Keratinocyte (primary cell): ENCODE results near the gene MAGI2. TPM values are rescaled to one million over a fixed set of nuclear protein-coding genes. Genes with fewer than 3 reads are reported as not detected.

Source experiments
- DNase-seq: peaks from one replicate; pipeline ENCODE4 v3.0.0-alpha.2; 2011; ENCODE audit warnings: low read depth, missing footprints, low spot score
- FAIRE-seq: peaks from 2 replicates; lab custom pipeline; 2011; peaks lifted over from hg19 to GRCh38; lab: Jason Lieb, UNC
- H2AFZ ChIP-seq: 2 replicates; pipeline ENCODE4 v1.6.0; 2012; ENCODE audit warnings: low read length, control low read depth, inconsistent platforms; ENCODE audit not compliant: control insufficient read depth
- H3K27ac ChIP-seq: 2 replicates; pipeline ENCODE4 v1.5.1; 2011; ENCODE audit warnings: low read length; ENCODE audit not compliant: control insufficient read depth, insufficient read depth
- H3K27me3 ChIP-seq: 3 replicates; pipeline ENCODE4 v1.6.0; 2011; ENCODE audit warnings: low read length; ENCODE audit not compliant: control insufficient read depth, insufficient read depth; ENCODE audit errors: extremely low read depth
- H3K36me3 ChIP-seq, 2 experiments: 2 replicates in 1 of 2; 3 replicates in 1 of 2; pipeline ENCODE4 v1.5.1; 2011; ENCODE audit warnings: low read length in 2 of 2, mild to moderate bottlenecking in 1 of 2; ENCODE audit not compliant: control insufficient read depth in 2 of 2, insufficient read depth in 2 of 2; ENCODE audit errors: extremely low read depth in 1 of 2
- H3K4me1 ChIP-seq: 3 replicates; pipeline ENCODE4 v1.5.1; 2011; ENCODE audit warnings: low read length; ENCODE audit not compliant: control insufficient read depth, insufficient read depth; ENCODE audit errors: extremely low read depth
- H3K4me2 ChIP-seq: 3 replicates; pipeline ENCODE4 v1.6.0; 2011; ENCODE audit warnings: low read depth, low read length; ENCODE audit not compliant: control insufficient read depth, insufficient read depth; ENCODE audit errors: extremely low read depth
- H3K4me3 ChIP-seq, 3 experiments: fragments of 200-600 bp in 1 of 3; sonication (generic) in 1 of 3; 2 replicates in 2 of 3; 3 replicates in 1 of 3; pipeline ENCODE4 v1.5.1; 2011 to 2016; ENCODE audit warnings: low read length in 3 of 3, mild to moderate bottlenecking in 3 of 3, control low read depth in 2 of 3, inconsistent platforms in 1 of 3, low read depth in 1 of 3, mixed read lengths in 1 of 3, mixed run types in 1 of 3, moderate library complexity in 1 of 3; ENCODE audit not compliant: control insufficient read depth in 2 of 3, insufficient read depth in 2 of 3; ENCODE audit errors: extremely low read depth in 1 of 3
- H3K79me2 ChIP-seq: 2 replicates; pipeline ENCODE4 v1.6.0; 2012; ENCODE audit warnings: low read length; ENCODE audit not compliant: control insufficient read depth, insufficient read depth
- H3K9ac ChIP-seq: 3 replicates; pipeline ENCODE4 v1.6.0; 2011; ENCODE audit warnings: low read length; ENCODE audit not compliant: control insufficient read depth, insufficient read depth; ENCODE audit errors: extremely low read depth
- H3K9me1 ChIP-seq: 3 replicates; pipeline ENCODE4 v1.6.0; 2011; ENCODE audit warnings: low read length; ENCODE audit not compliant: control insufficient read depth, insufficient read depth; ENCODE audit errors: extremely low read depth
- H3K9me3 ChIP-seq: 2 replicates; pipeline ENCODE4 v1.5.1; 2012; ENCODE audit warnings: low read depth, low read length; ENCODE audit not compliant: control insufficient read depth
- H4K20me1 ChIP-seq: 3 replicates; pipeline ENCODE4 v1.6.0; 2011; ENCODE audit warnings: low read length; ENCODE audit not compliant: control insufficient read depth, insufficient read depth; ENCODE audit errors: extremely low read depth
- EZH2 ChIP-seq: IDR thresholded peaks from one replicate; pipeline ENCODE4 v1.6.1; 2012; ENCODE audit warnings: inconsistent platforms, mild to moderate bottlenecking, low read length, moderate library complexity
- dilution Hi-C: fragments of 300-500 bp; cut with MboI; formaldehyde crosslinking; loops from one replicate; pipeline ENCODE4 v1.7.0; 2020; ENCODE audit warnings: low sequenced_read_pairs; ENCODE audit not compliant: extremely low pct_ligation_motif_present
- polyA plus RNA-seq, 5 experiments: library from polyadenylated mRNA; depleted of rRNA in 3 of 5; stranded (reverse) in 3 of 5; stranded (forward) in 1 of 5; unstranded in 1 of 5; fragments of >200 nt; gene quantifications; 1 replicate in 1 of 5; 2 replicates in 3 of 5; 3 replicates in 1 of 5; pipeline versions ENCODE4 v1.2.1 to v1.2.3, GENCODE V29; 2011 to 2012; ENCODE audit warnings: missing spikeins in 2 of 5, low read depth in 1 of 5, low replicate concordance in 1 of 5
- TF ChIP-seq, protein P1 (sequence below), 3 experiments: IDR thresholded peaks in 1 of 3; conservative IDR thresholded peaks in 1 of 3; optimal IDR thresholded peaks in 1 of 3; 2 replicates in 2 of 3; 3 replicates in 1 of 3; pipeline versions ENCODE3 to v1.5.1; 2011; ENCODE audit warnings: low read length in 3 of 3, mild to moderate bottlenecking in 3 of 3, moderate library complexity in 2 of 3, control low read depth in 1 of 3, inconsistent platforms in 1 of 3; ENCODE audit not compliant: insufficient read depth in 2 of 3; ENCODE audit errors: extremely low read depth in 1 of 3

MAGI2 gene
- polyA plus RNA-seq, 1 donor (not counting 4 experiments of a cell fraction or from before 2014, with no cell fraction given): 0.07 TPM

DNA sequence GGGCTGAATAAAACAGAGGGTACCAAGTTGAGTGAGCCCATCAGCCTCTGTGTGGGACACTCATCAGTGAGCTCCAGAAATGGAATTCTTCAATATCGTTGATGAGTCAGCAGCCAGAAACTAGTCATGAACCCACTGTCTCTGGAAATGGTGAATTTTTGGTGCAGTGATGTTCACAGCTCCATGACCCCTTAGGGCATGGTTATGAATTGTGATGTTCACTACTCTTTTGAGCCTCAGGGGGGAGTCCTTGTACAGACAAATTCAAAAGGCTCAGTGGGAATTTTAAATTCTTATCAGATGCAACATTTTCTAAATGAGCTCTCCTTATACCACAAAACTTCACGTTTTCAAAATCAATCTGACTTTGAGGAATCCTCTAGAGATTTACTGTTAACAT lies 1319.2 kb downstream of the MAGI2 start:
- DNase-seq (no peak), FAIRE-seq (no peak)
- TF ChIP-seq EZH2: no peak
- TF ChIP-seq, protein P1, sequence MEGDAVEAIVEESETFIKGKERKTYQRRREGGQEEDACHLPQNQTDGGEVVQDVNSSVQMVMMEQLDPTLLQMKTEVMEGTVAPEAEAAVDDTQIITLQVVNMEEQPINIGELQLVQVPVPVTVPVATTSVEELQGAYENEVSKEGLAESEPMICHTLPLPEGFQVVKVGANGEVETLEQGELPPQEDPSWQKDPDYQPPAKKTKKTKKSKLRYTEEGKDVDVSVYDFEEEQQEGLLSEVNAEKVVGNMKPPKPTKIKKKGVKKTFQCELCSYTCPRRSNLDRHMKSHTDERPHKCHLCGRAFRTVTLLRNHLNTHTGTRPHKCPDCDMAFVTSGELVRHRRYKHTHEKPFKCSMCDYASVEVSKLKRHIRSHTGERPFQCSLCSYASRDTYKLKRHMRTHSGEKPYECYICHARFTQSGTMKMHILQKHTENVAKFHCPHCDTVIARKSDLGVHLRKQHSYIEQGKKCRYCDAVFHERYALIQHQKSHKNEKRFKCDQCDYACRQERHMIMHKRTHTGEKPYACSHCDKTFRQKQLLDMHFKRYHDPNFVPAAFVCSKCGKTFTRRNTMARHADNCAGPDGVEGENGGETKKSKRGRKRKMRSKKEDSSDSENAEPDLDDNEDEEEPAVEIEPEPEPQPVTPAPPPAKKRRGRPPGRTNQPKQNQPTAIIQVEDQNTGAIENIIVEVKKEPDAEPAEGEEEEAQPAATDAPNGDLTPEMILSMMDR (optimal IDR thresholded peaks at IDR 0.05 in 1 of 3, IDR thresholded peaks at IDR 0.05 in 1 of 3, conservative IDR thresholded peaks at IDR 0.05 in 1 of 3; ENCODE audit: extremely low read depth in 1 of 3, insufficient read depth in 2 of 3, low read length in 3 of 3): peak; percentile 20 to 37 (median 25)
- H3K9me1 ChIP-seq: no peaks in the 10 kb centered on the region
- H3K27ac ChIP-seq: no peak overlapping the region
- no peaks in the 10 kb centered on the region for H3K36me3 ChIP-seq
- no peak overlapping the region for H3K9ac ChIP-seq
- no peaks in the 10 kb centered on the region for H3K4me1 ChIP-seq
- H3K4me3 ChIP-seq: no peak overlapping the region
- H2AFZ ChIP-seq: no peak overlapping the region
- no peaks in the 10 kb centered on the region for H3K27me3 ChIP-seq
- no peak overlapping the region for H3K4me2 ChIP-seq
- H3K9me3 ChIP-seq: no peaks in the 10 kb centered on the region
- H3K79me2 ChIP-seq: no peaks in the 10 kb centered on the region
- no peaks in the 10 kb centered on the region for H4K20me1 ChIP-seq
- dilution Hi-C loops: no loop called here

DNA sequence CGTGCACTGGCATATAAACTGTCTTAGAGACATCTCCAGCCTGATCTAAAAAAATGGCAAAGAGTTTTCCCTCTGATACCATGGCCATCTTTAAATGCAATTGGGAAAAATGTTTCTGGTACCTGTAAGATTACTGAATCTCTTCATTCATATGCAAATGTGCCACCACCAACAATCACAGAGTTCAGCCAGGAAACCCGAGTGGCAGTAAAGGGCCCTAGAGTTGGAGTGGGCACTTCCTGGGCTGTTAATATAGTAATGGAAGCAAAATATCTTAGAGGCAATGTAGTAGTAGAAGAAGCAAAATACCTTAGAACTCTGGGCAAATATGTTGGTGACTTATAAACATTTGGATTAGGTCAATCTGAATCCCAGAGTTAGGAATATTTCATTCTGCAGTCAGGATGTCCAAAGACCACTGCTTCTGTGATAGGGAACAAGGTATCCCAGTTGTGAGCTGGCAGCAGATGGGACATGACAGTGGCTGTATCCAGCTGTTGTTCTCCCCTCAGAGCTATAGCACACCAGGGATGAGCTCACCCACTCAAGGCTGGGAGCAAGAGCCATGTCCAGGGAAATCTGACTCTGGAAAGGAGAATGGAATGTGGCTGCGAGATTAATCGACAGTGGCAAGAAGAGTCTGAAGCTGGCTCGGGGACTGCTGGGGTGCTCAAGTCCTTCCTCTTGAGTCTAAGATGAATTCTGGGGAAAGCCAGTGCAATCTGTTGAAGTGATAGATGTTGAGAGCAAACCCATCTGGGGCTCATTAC lies 1322.8 kb downstream of the MAGI2 start:
- Histone ChIP-seq H2AFZ (no peak overlapping the region), H3K36me3 (no peaks in the 10 kb centered on the region), H3K79me2 (no peaks in the 10 kb centered on the region), H3K9me1 (no peaks in the 10 kb centered on the region), H3K9ac (no peak overlapping the region), H3K4me1 (no peaks in the 10 kb centered on the region), H3K9me3 (no peaks in the 10 kb centered on the region), H4K20me1 (no peaks in the 10 kb centered on the region), H3K27ac (no peak overlapping the region), H3K4me3 (no peak overlapping the region), H3K27me3 (no peaks in the 10 kb centered on the region), H3K4me2 (no peak overlapping the region)
- dilution Hi-C loops: no loop called here
- no peak for DNase-seq
- TF ChIP-seq EZH2: no peak
- TF ChIP-seq, protein P1 (optimal IDR thresholded peaks at IDR 0.05 in 1 of 3, IDR thresholded peaks at IDR 0.05 in 1 of 3, conservative IDR thresholded peaks at IDR 0.05 in 1 of 3; ENCODE audit: extremely low read depth in 1 of 3, insufficient read depth in 2 of 3, low read length in 3 of 3): no peak
- no peak for FAIRE-seq
